GM18526 (cell line): ENCODE measurements around the gene DCBLD1.

Experiments
- POLR2A ChIP-seq: IDR thresholded peaks from 3 replicates; pipeline ENCODE4 v1.6.1; 2011; ENCODE audit not compliant: insufficient read length; ENCODE audit errors: extremely low read depth

DCBLD1 gene

DNA sequence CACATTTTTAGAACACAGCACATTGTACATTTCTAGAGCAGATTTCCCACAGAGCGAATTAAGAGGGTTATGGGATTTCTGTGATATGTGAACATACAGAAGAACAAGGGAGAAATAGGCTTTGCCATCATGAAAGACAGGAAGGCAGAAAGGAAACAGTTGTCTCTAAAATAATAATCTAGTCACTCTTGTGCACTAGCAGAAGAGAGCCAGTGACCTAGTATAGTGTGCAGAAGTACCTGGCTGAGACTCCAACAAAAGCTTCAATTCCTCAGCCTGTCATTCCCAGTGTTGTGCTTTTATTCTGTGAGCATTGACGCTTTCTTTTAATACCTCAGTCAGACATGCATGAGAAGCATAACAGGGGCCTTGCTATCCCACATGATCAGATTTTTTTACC, 17.8 kb upstream of the DCBLD1 start:
- TF ChIP-seq POLR2A, result no peak

DNA sequence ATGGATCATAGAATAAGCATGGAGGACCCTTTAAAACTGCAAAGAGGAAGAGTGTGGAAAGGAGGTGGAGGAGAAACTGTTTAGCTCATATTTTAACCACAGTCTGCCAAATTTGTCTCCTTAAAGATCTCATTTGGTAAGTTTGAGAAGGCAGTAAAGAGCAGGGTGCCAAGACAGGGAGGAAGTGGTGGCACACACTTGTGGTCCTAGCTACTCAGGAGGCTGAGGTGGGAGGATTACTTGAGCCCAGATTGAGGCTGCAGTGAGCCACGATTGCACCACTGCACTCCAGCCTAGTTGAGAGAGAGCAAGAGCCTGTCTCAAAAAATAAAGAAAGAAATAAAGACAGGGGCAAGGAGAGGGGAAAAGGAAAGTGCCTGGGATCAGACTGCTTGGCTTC, 16.8 kb upstream of the DCBLD1 start:
- TF ChIP-seq POLR2A, result no peak

- TF ChIP-seq POLR2A, result no peak
Observed at GRCh38 chr6:117467876-117468275, 14.6 kb upstream of the DCBLD1 start.

DNA sequence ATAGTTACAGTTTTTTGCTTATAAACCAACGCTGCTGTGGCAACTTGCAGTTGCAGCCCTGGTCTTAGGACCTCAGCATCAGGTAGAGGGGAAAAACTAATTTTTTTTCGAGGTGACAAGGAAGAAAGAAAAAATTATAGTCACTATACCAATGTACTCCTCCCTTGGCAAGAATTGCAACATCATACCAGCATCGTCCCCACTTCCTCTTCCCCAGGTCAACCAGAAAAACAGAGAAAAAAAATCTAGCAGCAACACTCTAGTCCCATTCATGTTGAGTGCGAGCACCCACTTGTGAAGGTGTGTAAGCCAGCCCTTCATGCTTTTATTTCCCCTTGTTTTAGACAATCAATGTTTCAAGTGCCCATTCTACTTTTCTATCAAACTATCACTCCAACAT, 13.1 kb upstream of the DCBLD1 start:
- no peak for TF ChIP-seq POLR2A

GRCh38 chr6:117469791-117470190, 12.7 kb upstream of the DCBLD1 start:
- TF ChIP-seq POLR2A, result no peak

DNA sequence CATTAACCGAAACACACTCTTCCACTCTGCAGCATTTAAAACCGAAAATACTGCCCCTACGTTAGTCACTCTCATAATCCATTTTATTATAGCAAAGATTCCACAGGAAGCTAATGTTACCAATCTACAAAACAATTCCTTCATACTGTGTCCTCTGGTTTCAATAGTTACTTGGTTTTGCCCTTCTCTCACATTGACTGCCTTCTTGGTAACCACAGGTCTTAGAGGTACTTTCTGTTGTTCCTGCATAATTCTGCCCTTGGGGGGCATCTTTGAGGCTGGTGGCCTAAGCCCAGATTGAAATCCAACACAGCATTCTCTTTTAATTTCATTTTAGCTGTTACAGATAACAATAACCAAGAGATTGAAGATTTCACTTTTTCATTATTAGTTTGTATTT, 9.8 kb upstream of the DCBLD1 start:
- no peak for TF ChIP-seq POLR2A

DNA sequence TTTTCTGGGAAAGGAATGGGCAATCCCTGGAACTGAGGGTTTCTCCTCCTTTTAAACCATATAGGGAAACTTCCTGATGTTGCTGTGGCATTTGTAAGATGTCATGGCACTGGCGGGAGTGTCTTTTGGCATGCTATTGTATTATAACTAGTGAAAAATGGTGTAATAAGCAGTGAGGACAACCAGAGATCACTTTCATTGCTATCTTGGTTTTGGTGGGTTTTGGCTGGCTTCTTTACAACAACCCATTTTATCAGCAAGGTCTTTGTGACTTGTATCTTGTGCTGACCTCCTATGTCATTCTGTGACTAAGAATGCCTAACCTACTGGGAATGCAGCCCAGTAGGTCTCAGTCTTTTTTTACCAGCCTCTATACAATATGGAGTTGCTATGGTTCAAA, 9.1 kb upstream of the DCBLD1 start:
- no peak for TF ChIP-seq POLR2A

DNA sequence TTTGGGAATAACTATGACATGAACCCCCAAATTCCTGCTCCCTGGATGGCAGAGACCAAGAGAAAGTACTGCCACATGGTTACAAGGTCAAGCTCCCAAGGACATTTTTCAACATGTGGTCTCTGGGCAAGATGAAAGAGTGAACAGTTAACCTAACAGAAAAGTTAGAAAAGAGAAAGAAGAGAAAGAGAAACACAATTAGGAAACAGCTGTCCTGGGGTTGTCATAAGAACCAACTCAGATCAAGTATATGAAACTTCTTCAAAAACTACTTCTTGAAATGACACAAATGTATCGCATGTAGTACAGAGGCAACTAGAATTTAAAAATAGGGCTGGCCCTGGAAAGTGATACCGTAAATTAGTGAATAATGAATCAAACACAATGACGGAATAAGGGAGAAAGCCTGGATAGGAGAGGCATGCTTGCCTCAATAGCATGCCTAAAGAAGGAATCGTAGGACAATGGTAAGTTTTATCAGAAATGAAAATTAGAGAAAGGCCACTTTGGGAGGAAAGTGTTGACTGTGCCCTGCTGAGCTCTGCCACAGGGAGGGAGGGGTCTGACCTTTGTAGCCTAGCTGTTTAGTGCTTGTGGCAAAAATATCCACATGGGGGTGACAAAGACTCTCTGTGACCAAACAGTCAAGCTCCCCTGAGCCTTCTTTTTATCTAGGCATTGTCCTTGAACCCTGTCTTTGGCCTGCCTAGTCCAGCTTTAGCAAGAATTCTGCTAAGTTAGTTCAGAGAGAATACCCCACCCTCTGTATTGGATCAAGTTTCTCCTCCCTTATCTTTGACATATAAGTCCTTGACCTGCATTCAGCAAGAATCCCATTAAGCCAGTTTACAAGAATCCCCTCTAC, 4.3 kb upstream of the DCBLD1 start:
- TF ChIP-seq POLR2A, result no peak

DNA sequence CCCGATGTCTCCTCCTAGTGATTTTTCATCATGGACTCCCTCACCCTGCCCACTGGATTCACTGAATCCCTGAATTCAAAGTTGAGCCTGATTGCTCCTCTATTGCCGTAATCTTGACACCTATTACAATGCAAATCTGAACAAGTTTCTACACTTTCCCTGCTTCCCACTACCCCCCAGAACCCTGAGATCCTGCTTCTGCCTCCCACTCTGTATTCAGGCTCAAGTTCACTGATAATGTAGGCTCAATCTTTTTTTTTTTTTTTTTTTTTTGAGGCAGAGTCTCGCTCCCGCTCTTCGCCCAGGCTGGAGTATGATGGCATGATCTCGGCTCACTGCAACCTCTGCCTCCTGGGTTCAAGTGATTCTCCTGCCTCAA, 3.6 kb upstream of the DCBLD1 start:
- TF ChIP-seq POLR2A, result no peak

- no peak for TF ChIP-seq POLR2A
Observed at GRCh38 chr6:117480651-117481050, 1.8 kb upstream of the DCBLD1 start.

DNA sequence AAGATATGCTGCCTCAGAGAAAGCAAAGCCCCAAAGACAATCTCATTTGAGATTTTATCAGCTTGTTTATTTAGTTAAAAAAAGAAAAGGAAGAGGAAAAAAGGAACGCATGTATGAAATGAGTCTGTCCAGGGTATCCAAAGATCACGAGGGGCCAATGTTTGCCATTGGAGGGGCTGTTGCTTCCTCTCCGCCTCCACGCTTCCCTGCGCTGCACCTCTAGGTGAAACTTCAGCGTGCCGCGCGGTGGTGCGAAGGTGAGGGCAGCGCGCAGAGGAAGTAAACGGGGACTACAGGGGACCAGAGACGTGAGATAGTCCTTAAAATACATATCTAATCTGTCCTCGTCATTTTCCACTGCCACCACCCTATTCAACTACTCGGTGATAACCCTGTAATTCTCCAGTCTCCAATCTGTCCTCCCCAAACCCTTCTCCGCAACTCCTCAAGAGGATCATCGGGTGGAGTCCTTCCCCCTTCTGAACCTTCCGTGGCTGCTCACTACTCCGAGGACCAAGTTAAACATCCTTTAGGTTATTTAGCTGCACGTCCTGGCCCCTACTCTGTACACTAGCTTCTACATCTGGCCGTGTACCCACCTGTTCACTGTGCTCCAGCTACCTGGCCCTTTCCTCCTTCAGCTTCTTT, 1.1 kb upstream of the DCBLD1 start:
- TF ChIP-seq POLR2A, result no peak

DNA sequence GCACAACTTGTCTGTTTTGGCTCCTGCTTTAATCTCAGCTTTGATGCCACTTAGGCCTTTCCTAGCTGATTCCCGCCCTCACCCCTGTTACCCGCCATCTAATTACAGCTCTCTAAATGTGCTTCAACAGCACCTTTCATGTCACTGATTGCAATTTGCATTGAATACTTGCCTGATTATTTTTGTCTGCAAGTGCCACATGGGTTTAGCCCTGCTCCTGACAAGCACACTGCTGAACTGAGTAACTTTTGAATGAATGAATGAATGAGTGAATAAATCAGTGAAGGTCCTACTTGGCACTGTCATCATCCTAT, 591 bp upstream of the DCBLD1 start:
- no peak for TF ChIP-seq POLR2A

DNA sequence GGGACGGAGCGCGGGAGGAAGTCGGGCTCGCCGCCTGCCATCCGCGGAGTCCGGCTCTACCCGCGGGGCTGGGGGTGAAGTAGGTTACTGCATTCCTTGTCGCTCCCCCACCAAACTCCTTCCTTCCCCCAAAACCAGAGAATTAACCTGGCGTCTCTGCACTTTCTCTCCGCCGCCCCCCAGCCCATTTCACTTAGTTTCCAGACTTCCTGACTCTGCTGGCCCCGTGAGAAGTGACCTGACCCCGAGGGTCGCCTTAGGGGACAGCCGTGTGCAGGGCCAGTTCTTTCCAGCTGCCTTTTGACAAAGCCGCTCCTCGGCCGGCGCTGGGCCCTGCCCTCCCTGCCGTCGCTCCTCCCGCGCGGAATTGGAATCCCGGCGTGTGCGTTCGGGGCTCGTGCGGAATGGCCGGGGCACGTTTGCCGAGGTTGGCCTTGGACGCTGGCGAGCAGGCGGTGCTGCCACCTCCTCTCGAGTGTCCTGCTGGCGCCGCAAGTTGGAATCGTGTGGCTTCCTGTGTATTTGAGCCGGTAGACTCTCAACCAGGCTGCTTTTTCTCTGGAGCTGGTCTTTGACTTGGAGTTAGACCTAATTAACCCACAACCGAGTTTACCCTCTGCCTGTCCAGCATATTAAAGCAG, 650 bp downstream of the DCBLD1 start:
- TF ChIP-seq POLR2A, result no peak

DNA sequence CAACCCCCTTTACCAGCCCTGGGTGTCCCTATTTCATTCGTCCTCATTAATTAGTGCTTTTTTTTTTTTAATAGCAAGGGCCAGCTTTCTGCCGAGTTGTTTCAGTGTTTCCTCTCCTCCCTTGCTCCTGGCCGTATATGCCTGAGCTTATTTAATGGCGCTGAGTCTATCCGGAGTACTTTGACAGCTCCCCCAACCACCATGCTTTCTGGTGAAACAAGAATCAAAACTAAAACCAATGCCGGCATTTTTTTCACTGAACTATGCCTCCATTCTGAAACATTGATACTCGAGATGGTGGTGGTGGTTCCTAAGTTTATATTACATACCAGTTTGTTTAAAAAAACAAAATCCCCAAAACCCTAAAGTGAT, 1.2 kb downstream of the DCBLD1 start:
- TF ChIP-seq POLR2A, result no peak

- no peak for TF ChIP-seq POLR2A
Observed at GRCh38 chr6:117484052-117484646, 1.7 kb downstream of the DCBLD1 start.

GRCh38 chr6:117485433-117485832, 3.0 kb downstream of the DCBLD1 start:
- TF ChIP-seq POLR2A, result no peak
